DOHH2 (cell line): ENCODE results near the gene ZNF763.

Experiments used
- EZH2phosphoT487 ChIP-seq: fragments of 200-600 bp; sonication (generic); IDR thresholded peaks from 2 replicates; pipeline ENCODE4 v1.6.1; 2017; ENCODE audit warnings: borderline replicate concordance, mild to moderate bottlenecking, antibody characterized with exemption, low read length, moderate library complexity, mixed read lengths
- TF ChIP-seq, protein P1 (sequence below): fragments of 200-600 bp; sonication (generic); IDR thresholded peaks from one replicate; pipeline ENCODE4 v1.5.1; 2014; ENCODE audit warnings: antibody characterized with exemption, mild to moderate bottlenecking, low read depth, low read length; ENCODE audit not compliant: poor library complexity, severe bottlenecking

- TF ChIP-seq, protein P1, sequence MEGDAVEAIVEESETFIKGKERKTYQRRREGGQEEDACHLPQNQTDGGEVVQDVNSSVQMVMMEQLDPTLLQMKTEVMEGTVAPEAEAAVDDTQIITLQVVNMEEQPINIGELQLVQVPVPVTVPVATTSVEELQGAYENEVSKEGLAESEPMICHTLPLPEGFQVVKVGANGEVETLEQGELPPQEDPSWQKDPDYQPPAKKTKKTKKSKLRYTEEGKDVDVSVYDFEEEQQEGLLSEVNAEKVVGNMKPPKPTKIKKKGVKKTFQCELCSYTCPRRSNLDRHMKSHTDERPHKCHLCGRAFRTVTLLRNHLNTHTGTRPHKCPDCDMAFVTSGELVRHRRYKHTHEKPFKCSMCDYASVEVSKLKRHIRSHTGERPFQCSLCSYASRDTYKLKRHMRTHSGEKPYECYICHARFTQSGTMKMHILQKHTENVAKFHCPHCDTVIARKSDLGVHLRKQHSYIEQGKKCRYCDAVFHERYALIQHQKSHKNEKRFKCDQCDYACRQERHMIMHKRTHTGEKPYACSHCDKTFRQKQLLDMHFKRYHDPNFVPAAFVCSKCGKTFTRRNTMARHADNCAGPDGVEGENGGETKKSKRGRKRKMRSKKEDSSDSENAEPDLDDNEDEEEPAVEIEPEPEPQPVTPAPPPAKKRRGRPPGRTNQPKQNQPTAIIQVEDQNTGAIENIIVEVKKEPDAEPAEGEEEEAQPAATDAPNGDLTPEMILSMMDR, result no peak
- TF ChIP-seq EZH2phosphoT487, result no peak
Observed at GRCh38 chr19:11949201-11949600, 15.6 kb upstream of the ZNF763 start.
